Hematopoietic multipotent progenitor cell treated with erythropoietin and hydrocortisone succinate and interleukin-3 and kit ligand, for 4 days (in vitro differentiated cells): Measurements from ENCODE around the gene PARP4.
"Not testable (repeated sequence)": the region's sequence is repeated elsewhere in the genome, so short reads cannot be mapped to it uniquely, and the experiment has no call there.

Experiments
- DNase-seq: peaks from one replicate; pipeline ENCODE4 v3.0.0-alpha.2; 2015

The PARP4 gene

GRCh38 chr13:24512197-24512907 lies at the start of gene PARP4:
Gene PARP4, minus strand, starts transcription at chr13:24512778. Its CDS starts 9,002 bp downstream, at chr13:24503776.
- peak; percentile 94 for DNase-seq

- DNase-seq = not testable (repeated sequence)
These were observed 48.1 kb upstream of the PARP4 start for GRCh38 chr13:24560579-24561187.

- DNase-seq = not testable (repeated sequence)
These were observed 47.0 kb upstream of the PARP4 start for GRCh38 chr13:24559431-24560218.

DNA sequence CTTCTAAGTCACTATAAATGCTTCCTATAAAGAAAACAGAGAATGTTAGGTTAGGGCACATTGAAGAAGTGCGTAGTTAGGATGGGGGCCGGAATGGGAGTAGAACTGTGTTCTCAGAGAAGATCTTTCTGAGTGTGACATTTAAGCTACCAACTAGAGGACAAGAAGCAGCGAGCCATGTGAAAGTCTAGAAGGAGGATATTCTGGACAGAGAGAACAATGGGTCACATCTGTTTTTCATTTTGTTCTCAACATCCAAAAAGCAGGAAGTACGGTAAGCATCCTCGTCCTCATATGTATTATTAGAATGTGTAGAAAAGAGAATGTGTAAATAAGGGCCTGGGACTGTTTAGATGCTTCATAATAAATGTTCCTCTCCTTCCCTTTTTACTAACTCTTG lies 44.5 kb upstream of the PARP4 start:
- no peak for DNase-seq

GRCh38 chr13:24553892-24554291 lies 41.3 kb upstream of the PARP4 start:
- DNase-seq = not testable (repeated sequence)

- DNase-seq = peak; percentile 61
These were observed 29.1 kb upstream of the PARP4 start for GRCh38 chr13:24541476-24542352.

- no peak for DNase-seq
These were observed 28.5 kb upstream of the PARP4 start for GRCh38 chr13:24541127-24541475.

GRCh38 chr13:24540236-24541126 lies 27.9 kb upstream of the PARP4 start:
- DNase-seq = peak; percentile 44

GRCh38 chr13:24539500-24540165 lies 27.1 kb upstream of the PARP4 start:
- no peak for DNase-seq

DNA sequence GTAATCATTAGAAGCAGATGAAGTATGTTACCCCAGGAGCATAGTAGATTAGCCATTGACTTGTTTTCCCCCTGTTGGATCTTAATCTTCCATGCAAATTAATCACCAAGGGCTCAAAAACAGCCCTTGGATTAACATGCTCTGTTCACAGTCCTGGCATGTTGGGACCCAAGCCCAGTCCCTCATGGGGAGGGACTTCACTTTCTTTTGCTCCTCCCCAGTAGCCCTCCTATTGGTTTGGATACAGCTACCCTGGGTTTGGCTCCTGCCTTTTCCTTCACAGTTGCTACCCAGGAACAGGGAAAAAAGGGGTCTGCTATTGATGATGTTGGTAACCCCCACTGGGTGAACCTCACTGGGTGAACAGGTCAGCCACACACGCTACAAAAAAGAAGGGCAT lies 16.9 kb upstream of the PARP4 start:
- no peak for DNase-seq

GRCh38 chr13:24528816-24529398 lies 16.3 kb upstream of the PARP4 start:
- no peak for DNase-seq

- no peak for DNase-seq
These were observed 14.7 kb upstream of the PARP4 start for GRCh38 chr13:24527266-24527775.

GRCh38 chr13:24520733-24521132 lies 8.2 kb upstream of the PARP4 start:
- no peak for DNase-seq

- no peak for DNase-seq
These were observed 4.3 kb upstream of the PARP4 start for GRCh38 chr13:24516919-24517318.

- DNase-seq = no peak
These were observed 283 bp upstream of the PARP4 start for GRCh38 chr13:24512908-24513213.

DNA sequence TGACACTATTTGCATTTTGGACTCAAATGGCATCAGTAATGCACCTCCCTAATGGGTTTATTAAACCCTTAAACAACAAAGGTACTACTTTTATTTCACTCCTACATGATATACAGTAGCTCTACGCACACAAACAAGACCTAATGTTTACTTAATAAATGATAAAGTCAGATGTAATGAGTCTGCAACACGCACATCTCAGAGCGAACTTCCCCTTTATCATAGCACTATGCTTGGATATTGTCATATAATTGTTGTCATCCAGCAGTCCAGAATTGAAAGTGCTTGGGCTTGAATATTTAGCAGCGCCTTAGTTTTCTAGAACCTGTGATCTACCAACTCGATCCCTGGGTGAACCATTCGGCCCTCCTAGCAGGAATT lies 772 bp downstream of the PARP4 start:
- peak; percentile 74 for DNase-seq

- DNase-seq = peak; percentile 74
These were observed 1.4 kb downstream of the PARP4 start for GRCh38 chr13:24511019-24511815.

DNA sequence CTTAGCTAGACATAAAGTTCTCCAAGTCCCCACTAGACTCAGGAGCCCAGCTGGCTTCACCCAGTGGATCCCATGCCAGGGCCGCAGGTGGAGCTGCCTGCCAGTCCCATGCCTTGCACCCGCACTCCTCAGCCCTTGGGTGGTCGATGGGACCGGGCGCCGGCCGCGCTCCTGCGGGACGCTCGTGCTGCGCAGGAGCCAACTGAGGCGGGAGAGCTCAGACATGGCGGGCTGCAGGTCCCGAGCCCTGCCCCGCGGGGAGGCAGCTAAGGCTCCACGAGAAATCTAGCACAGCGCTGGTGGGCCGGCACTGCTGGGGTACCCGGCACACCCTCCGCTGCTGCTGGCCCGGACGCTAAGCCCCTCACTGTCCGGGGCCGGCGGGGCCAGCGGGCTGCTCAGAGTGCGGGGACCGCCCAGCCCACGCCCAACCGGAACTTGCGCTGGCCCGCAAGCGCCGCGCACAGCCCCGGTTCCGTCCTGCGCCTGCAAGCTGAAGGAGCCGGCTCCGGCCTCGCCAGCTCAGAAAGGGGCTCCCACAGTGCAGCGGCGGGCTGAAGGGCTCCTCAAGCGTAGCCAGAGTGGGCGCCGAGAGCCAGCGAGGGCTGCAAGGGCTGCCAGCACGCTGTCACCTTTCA lies 5.8 kb downstream of the PARP4 start:
- no peak for DNase-seq

DNA sequence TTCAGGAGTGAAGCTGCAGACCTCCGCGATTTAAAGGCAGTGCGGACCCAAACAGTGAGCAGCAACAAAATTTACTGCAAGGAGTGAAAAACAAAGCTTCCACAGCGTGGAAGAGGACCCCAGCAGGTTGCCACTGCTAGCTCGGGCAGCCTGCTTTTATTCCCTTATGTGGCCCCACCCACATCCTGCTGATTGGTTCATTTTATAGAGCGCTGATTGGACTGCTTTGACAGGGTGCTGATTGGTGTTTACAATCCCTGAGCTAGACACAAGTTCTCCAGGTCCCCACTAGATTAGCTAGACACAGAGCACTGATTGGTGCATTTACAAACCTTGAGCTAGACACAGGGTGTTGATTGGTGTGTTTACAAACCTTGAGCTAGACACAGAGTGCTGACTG lies 6.3 kb downstream of the PARP4 start:
- DNase-seq = peak; percentile 23

DNA sequence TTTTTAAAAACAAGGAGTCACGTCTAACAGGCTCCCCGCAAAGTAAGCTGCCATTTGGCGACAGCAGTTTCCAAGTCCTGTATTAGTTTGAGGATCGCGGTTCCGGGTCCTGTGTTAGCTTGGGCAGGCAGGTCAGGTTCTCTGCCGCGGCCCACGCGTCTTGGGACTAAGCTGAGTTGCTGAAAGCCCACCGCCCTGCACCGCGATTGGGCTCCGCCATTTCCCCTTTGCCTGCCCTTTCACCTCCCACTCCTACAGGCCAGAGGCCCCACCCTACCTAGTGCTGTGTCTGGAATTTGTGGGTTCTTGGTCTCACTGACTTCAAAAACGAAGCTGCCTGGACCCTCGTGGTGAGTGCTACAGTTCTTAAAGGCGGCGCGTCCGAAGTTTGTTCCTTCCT lies 6.8 kb downstream of the PARP4 start:
- DNase-seq = no peak
